ENCODE results near the gene ABCD4. TPM values are rescaled to one million over a fixed set of nuclear protein-coding genes. Genes with fewer than 3 reads are reported as not detected.

ABCD4 gene
- polyA plus RNA-seq, 3 donors = 13.9 to 54.1 (median 14.2) TPM

DNA sequence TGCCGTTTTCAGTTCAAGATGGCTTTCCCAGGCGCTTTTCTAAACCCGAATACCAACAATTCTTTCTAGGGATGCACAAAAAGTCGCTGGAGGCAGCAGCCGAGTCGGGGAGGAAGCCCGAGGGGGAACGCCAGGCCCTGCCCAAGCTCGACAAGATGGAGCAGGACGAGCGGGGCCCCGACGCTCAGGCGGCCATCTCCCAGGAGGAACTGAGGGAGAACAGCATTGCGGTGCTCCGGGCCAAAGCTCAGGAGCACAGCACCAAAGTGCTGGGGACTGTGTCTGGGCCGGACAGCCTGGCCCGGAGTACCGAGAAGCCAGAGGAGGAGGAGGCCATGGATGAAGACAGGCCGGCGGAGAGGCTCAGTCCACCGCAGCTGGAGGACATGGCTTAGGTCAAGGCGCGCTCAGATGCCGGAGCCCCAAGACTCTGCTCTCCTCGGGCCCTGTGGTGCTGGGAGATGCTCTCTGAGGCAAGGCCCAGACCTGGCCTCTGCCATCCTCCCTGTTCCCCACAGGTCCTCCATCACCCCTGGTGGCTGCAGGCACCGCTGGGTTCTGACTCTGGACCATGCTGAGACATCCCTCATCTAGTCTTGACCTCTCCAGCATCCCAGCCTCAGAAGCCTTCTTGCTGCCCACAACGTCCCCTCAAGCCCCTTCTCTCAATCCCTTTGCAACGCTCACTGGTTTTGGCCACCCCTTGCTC, 42.1 kb downstream of the ABCD4 start:
- Histone ChIP-seq H3K9ac (ENCODE audit: insufficient read depth, low read length, poor library complexity, severe bottlenecking) (no peak overlapping the region), H2AFZ (ENCODE audit: insufficient read depth, low read depth, low read length, poor library complexity, severe bottlenecking) (no peak overlapping the region), H3K9me3 (replicated peaks in 1 of 2; ENCODE audit: control insufficient read depth in 1 of 2, insufficient read depth in 1 of 2, low read length in 2 of 2) (no peaks in the 10 kb centered on the region), H3K27me3 (ENCODE audit: control insufficient read depth in 2 of 2, insufficient read depth in 2 of 2, low read length in 2 of 2) (peaks cover 13 to 26% of the 10 kb centered on the region in 2 donors), H3K27ac (ENCODE audit: low read depth in 1 of 2, low read length in 2 of 2) (no peak overlapping the region), H3K4me3 (replicated peaks in 1 of 3; ENCODE audit: low read depth in 2 of 3, low read length in 3 of 3) (no peak overlapping the region), H4K20me1 (ENCODE audit: insufficient read depth, low read length) (no peaks in the 10 kb centered on the region), H3K4me1 (ENCODE audit: control insufficient read depth in 1 of 2, insufficient read depth in 2 of 2, low read length in 2 of 2) (peaks cover 15 to 16% of the 10 kb centered on the region in 2 donors), H3K4me2 (replicated peaks; ENCODE audit: extremely low read depth, low read length, poor library complexity, severe bottlenecking) (no peak overlapping the region), H3K79me2 (ENCODE audit: insufficient read depth, low read length) (no peaks in the 10 kb centered on the region), H3K36me3 (replicated peaks in 1 of 2; ENCODE audit: control insufficient read depth in 1 of 2, insufficient read depth in 2 of 2, low read length in 2 of 2) (no peaks in the 10 kb centered on the region)
- Mint-ChIP-seq H3K9me3 (peaks cover 0 to 10% (median 0%) of the 10 kb centered on the region in 7 donors), H3K4me1 (peaks cover 12% of the 10 kb centered on the region), H3K36me3 (no peaks in the 10 kb centered on the region), H3K4me3 (no peak overlapping the region), H3K27ac (no peak overlapping the region), H3K27me3 (ENCODE audit: low read depth in 3 of 3) (peaks cover 30 to 46% (median 38%) of the 10 kb centered on the region in 3 donors)
- WGBS (ENCODE audit: insufficient coverage) = 95% methylated on average over 28 of the region's 29 CpGs
- DNase-seq = no peak
- TF ChIP-seq CTCF (IDR thresholded peaks at IDR 0.05) = no peak
- intact Hi-C loops (cut with micrococcal nuclease) = no loop called here

GRCh38 chr14:74259513-74259912, 43.2 kb downstream of the ABCD4 start:
- Mint-ChIP-seq H3K9me3 (peaks cover 0 to 10% (median 0%) of the 10 kb centered on the region in 7 donors), H3K27ac (no peak overlapping the region), H3K27me3 (ENCODE audit: low read depth in 3 of 3) (peaks cover 30 to 45% (median 43%) of the 10 kb centered on the region in 3 donors), H3K4me3 (peak overlapping the region in 1 of 2 donors; percentile 43), H3K4me1 (peaks cover 12% of the 10 kb centered on the region), H3K36me3 (no peaks in the 10 kb centered on the region)
- H3K9ac ChIP-seq (ENCODE audit: insufficient read depth, low read length, poor library complexity, severe bottlenecking) = no peak overlapping the region
- H3K9me3 ChIP-seq (replicated peaks in 1 of 2; ENCODE audit: control insufficient read depth in 1 of 2, insufficient read depth in 1 of 2, low read length in 2 of 2) = no peaks in the 10 kb centered on the region
- H3K27me3 ChIP-seq (ENCODE audit: control insufficient read depth in 2 of 2, insufficient read depth in 2 of 2, low read length in 2 of 2) = peaks cover 13 to 26% of the 10 kb centered on the region in 2 donors
- peaks cover 15 to 16% of the 10 kb centered on the region in 2 donors for H3K4me1 ChIP-seq (ENCODE audit: control insufficient read depth in 1 of 2, insufficient read depth in 2 of 2, low read length in 2 of 2)
- no peak overlapping the region for H2AFZ ChIP-seq (ENCODE audit: insufficient read depth, low read depth, low read length, poor library complexity, severe bottlenecking)
- WGBS (ENCODE audit: insufficient coverage) = 93% methylated on average over 10 of the region's 12 CpGs
- DNase-seq = no peak
- no peak for TF ChIP-seq CTCF (IDR thresholded peaks at IDR 0.05)
- intact Hi-C loops (cut with micrococcal nuclease) = no loop called here
- no peaks in the 10 kb centered on the region for H4K20me1 ChIP-seq (ENCODE audit: insufficient read depth, low read length)
- H3K4me2 ChIP-seq (replicated peaks; ENCODE audit: extremely low read depth, low read length, poor library complexity, severe bottlenecking) = no peak overlapping the region
- no peaks in the 10 kb centered on the region for H3K79me2 ChIP-seq (ENCODE audit: insufficient read depth, low read length)
- H3K27ac ChIP-seq (ENCODE audit: low read depth in 1 of 2, low read length in 2 of 2) = no peak overlapping the region
- H3K36me3 ChIP-seq (replicated peaks in 1 of 2; ENCODE audit: control insufficient read depth in 1 of 2, insufficient read depth in 2 of 2, low read length in 2 of 2) = no peaks in the 10 kb centered on the region
- H3K4me3 ChIP-seq (replicated peaks in 1 of 3; ENCODE audit: low read depth in 2 of 3, low read length in 3 of 3) = no peak overlapping the region
